ENCODE measurements around the gene DDX25. TPM values are rescaled to one million over a fixed set of nuclear protein-coding genes. Genes with fewer than 3 reads are reported as not detected.

The DDX25 gene
- total RNA-seq, 1 donor from 2014 or later: not detected

DNA sequence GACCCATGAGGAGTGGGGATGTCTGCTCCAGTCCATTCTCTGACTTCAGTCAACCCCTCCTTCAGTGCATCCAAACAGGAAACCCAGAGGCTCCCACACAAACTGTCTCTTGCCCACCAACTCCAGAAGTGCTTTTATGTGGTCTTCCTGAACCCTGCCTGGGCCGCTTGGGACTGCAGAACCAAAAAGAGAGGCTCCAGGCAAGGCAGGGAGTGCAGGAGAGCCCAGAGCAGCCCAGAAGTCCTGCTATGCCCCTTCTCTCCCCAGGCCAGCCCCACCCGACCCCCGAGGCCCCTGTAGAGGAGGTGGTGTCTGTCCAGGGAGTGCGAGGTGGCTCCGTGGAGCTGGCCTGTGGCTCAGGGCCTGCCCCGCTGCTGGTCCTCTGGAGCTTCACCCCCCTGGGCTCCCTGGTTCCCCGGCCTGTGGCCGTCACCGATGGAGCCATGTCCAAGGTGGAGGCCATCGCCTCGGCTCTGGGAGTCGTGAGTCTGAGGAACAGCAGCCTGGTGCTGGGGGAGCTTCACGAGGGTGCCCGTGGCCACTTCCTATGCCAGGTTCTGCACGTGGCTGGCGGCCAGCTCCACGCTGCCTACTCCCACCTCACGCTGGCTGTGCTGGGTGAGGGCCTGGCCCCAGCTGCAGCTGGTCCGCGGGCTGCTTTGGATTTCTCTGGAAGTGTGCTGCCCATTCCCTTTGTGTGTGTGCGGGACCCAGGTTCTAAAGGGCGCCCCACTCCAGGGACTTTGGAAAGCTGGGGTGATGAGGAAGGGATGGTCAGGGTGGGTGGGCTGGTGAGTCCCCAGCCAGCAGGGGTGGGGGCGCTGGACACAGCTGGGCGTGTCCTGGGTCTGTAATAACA, 43.3 kb downstream of the DDX25 start:
- TF ChIP-seq, protein P1, sequence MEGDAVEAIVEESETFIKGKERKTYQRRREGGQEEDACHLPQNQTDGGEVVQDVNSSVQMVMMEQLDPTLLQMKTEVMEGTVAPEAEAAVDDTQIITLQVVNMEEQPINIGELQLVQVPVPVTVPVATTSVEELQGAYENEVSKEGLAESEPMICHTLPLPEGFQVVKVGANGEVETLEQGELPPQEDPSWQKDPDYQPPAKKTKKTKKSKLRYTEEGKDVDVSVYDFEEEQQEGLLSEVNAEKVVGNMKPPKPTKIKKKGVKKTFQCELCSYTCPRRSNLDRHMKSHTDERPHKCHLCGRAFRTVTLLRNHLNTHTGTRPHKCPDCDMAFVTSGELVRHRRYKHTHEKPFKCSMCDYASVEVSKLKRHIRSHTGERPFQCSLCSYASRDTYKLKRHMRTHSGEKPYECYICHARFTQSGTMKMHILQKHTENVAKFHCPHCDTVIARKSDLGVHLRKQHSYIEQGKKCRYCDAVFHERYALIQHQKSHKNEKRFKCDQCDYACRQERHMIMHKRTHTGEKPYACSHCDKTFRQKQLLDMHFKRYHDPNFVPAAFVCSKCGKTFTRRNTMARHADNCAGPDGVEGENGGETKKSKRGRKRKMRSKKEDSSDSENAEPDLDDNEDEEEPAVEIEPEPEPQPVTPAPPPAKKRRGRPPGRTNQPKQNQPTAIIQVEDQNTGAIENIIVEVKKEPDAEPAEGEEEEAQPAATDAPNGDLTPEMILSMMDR (conservative IDR thresholded peaks at IDR 0.05; ENCODE audit: low read depth, low read length): no peak
- no peak for DNase-seq (ENCODE audit: low read depth)
- H3K4me3 ChIP-seq (ENCODE audit: low read depth, low read length): no peak overlapping the region

DNA sequence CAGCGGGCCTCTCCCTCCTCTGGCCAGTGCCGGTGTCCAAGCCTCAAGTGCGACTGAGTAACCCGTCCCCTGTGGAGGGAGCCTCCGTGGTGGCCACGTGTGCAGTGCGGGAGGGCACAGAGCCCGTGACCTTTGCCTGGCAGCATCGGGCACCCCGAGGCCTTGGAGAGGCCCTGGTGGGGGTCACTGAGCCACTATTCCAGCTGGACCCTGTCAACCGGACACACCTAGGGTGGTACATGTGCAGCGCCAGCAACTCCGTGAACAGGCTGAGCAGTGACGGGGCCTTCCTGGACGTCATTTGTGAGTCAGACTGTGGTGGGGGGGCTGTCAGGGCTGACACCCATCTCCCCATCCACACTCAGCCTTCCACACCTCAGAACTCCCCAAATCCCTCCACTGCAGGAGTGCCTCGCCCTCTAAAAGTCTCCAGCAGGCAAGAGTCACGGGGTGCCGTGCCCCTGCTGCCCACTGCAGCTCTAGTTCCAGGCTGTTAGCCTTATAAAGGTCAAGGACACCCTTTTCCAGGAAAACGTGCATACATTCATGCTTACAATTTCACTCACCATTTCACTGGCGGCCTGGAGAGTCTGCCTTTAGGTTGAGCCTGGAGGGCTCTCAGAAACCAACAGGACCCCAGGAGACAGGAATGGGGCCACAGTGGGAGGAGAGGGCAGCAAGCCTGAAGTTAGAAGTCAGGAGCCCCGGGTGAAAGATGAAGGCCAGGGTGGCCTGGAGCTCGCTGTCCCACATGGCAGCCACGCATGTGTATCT, 44.2 kb downstream of the DDX25 start:
- no peak for DNase-seq (ENCODE audit: low read depth)
- TF ChIP-seq, protein P1 (conservative IDR thresholded peaks at IDR 0.05; ENCODE audit: low read depth, low read length): no peak

DNA sequence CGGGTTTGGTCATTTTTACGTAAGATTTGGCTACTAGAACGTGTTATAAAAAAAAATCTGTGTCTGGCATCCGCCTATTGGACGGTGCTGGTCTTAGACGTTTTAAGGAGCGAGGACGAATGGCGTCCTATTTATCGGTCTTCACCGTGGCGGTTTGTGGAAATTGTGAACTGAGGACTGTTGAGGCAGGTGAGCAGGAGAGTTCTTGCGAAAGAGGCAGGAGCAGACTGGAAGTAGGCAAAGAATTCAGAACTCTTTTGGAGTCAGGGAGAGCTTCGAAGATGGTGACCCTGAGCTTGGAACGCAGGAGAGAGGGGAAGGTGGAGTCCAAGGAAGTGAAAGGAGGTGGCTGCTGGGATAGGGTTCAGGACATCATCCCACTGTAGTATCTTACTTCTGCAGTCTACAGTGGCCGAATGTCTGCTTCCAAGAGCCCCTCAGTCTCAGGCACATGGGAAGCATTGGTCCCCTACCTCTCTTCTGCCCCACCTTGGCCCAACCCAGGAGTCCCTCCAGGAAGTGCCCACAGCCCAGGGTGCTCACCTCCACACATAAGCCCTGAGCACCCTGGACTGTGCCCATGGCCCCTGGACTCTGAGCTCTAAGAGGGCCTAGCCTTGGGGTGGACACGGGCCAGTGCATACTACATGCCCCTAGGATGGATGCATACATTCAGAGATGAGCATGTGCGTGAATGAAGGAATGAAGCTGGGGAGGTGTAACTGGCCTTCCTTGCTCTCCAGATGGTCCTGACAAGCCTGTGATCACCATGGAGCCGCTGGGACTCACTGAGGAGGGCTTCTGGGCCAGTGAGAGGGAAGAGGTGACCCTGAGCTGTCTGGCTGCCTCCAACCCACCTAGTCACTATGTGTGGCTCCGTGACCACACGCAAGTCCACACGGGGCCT, 45.2 kb downstream of the DDX25 start:
- DNase-seq (ENCODE audit: low read depth): no peak

More for the DNA sequence above, 44.2 kb downstream of the DDX25 start:
- no peak overlapping the region for H3K4me3 ChIP-seq (ENCODE audit: low read depth, low read length)

DNA sequence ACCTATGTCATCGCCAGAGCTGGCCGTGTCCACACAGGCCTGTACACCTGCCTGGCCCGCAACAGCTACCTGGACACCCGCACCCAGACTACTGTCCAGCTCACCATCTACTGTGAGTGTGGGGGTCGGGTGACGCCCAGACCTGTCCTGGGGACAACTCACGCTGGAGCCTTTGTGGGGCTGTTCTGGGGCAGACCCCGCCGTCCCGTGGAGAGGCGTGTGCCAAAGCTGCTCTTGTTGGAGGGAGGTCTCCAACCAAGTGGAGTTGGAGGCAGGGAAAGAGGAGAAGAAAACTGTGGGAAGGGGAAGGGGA, 45.8 kb downstream of the DDX25 start:
- TF ChIP-seq, protein P1 (conservative IDR thresholded peaks at IDR 0.05; ENCODE audit: low read depth, low read length): no peak
- H3K4me3 ChIP-seq (ENCODE audit: low read depth, low read length): no peak overlapping the region
- DNase-seq (ENCODE audit: low read depth): no peak

More for the DNA sequence above, 45.2 kb downstream of the DDX25 start:
- H3K4me3 ChIP-seq (ENCODE audit: low read depth, low read length): no peak overlapping the region
- TF ChIP-seq, protein P1 (conservative IDR thresholded peaks at IDR 0.05; ENCODE audit: low read depth, low read length): no peak

DNA sequence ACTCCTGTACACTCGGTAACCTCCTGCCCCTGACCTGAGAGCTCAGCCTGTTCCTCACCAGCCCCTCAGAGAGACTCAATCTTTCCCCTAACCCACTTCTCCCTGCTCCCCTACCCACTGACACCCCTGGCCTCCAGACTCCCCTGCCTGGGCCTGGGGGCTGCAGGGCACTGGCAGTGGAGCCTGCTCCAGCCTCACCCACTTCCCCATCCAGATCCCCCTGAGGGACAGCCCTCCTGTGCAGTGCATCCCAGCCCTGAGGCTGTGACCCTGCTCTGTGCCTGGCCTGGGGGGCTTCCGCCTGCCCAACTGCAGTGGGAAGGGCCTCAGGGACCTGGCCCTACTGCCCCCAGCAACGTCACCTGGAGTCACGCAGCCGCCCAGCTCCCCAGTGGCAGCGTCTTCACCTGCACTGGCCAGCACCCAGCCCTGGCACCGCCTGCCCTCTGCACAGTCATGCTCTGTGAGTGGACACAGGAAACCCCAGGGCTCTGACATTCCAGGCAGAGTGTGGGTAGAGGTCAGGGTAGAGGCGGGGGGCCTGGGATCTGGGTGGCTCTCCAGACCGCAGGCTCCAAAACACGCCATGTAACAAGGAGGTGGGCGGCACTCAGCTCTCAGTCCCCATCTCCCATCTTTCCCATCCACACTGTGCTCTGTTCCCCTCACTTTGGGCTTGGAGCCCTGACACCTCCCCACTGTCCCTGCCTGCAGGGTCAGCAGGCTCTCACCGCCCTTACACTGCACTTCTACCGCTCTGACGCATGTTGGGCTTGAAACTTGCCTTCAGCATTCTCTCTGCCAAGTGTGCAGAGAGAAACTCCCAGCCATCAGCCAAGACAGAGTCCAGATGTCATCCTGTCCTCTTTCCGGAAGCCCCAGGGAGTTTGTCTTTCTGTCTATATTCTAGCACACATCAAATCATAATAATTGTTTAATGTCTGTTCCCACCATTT, 46.7 kb downstream of the DDX25 start:
- DNase-seq (ENCODE audit: low read depth): no peak
- TF ChIP-seq, protein P1 (conservative IDR thresholded peaks at IDR 0.05; ENCODE audit: low read depth, low read length): no peak

DNA sequence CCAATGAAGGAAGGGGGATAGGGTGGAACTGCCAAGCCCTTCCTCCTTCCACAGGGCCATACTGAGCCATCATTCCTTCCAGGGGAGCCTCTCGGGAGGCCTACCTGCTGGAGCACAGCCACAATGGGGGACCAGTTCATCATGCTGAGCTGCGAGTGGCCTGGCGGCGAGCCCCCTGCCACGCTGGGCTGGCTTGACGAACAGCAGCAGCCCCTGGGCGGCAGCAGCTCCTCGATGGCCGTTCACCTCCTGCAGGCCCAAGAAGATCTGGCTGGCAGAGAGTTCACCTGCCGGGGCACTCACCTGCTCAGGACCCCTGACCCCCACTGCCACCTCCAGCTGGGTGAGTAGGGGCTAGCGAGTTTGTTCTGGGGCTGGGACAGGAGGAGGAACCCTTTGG, 47.4 kb downstream of the DDX25 start:
- TF ChIP-seq, protein P1 (conservative IDR thresholded peaks at IDR 0.05; ENCODE audit: low read depth, low read length): no peak
- no peak for DNase-seq (ENCODE audit: low read depth)
- H3K4me3 ChIP-seq (ENCODE audit: low read depth, low read length): no peak overlapping the region

More for the DNA sequence above, 46.7 kb downstream of the DDX25 start:
- no peak overlapping the region for H3K4me3 ChIP-seq (ENCODE audit: low read depth, low read length)
